Activated T-cell treated with anti-CD3 and anti-CD28 coated beads, Interleukin-2, amount 50 U/mL, for 48 hours (primary cell): Measurements from ENCODE around the gene PDE4D.

Experiments used
- DNase-seq, 2 experiments: peaks; one replicate each; pipeline ENCODE4 v3.0.0-alpha.2; 2020

The PDE4D gene

DNA sequence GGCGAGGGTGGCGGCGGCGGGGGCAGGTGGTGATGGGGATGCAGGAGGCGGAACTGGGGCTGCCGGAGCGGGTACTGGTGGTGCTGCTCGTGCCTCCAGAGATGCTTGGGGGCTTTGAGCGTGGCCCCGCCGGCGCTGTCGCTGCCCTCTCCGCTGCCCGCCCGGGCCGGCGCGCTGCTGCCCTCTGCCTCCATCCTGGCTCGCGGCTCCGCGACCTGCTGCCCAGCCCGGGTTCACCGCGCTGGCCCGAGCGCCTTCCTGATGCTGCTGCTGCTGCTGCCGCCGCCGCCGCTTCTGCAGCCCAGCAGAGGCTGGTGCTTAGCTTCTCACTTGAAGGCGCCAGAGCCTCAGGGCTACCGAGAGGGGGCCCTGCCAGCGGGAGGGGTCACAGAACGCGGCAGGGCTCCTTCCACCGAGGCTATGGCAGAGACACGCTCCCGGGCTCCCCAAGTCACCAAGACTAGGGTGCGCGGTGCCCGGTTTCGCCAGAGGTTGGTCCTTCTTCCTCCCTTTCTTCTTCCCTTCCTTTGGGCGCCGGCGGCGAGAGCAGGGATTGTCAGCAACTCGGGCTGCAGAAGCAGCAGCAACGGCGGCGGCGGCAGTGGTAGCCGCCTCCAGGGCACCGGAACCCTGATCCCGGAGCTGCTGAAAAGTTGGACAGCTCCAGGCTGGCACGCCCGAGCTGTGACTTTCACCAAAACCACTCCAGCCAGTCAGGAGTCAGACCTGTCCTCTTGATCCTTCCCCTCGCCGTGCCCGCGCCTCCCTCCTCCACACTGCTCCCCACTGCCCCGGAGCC, at the start of gene PDE4D:
Gene PDE4D (minus strand): TSS at position 298 of the 799 bp plus-strand sequence.
- peak; percentile 15 to 21 for DNase-seq

DNA sequence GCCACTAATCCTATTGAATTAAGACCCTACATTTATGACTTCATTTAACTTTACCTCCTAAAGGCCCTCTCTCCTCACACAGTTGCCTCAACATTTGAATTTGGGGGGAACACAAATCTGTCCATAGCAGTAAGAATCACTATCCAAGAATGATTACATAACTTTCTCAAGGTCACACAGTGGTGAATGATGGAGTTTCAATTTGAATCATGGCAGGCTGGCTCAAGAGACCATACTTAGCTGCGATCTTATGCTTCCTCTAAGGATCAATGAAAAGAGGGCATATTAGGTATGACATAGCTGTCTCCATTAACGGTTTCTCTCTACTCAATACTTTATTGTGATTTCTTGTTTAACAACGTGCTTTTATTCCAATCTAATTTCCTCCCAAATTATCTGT, 44.1 kb upstream of the PDE4D start:
- DNase-seq, result no peak

DNA sequence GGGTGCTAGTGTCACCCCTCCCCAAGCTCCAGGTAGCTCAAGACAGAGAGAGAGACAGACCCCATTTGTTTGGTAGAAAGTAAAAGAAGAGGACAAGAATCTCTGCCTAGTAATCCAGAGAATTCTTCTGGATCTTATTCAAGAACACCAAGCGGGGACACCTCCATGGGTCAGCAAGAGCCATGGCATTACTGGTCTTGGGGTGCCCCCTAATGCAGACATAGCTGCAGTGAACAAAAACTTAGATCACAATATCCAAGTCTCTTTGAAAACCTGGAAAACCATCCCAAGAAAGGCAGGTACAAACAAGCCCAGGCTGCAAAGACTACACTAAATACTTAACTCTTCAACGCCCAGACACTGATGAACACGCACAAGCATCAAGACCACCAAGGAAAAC, 29.9 kb upstream of the PDE4D start:
- no peak for DNase-seq

DNA sequence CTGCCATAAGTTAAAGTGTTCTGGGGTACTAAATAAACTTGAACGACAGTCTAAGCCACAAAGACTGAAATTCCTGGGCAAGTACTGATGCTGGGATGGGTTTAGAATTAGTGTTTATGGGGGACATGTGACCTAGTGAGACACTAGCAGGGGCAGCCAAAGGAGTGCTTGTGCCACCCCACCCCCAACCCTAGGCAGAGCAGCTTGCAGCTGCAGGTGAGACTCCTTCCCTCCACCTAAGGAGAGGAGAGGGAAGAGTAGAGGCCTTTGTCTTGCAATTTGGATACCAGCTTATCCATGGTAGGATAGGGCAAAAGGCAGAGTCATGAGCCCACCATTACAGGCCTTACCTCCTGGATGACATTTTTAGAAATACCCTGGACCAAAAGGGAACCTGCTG, 28.7 kb upstream of the PDE4D start:
- DNase-seq, result no peak

DNA sequence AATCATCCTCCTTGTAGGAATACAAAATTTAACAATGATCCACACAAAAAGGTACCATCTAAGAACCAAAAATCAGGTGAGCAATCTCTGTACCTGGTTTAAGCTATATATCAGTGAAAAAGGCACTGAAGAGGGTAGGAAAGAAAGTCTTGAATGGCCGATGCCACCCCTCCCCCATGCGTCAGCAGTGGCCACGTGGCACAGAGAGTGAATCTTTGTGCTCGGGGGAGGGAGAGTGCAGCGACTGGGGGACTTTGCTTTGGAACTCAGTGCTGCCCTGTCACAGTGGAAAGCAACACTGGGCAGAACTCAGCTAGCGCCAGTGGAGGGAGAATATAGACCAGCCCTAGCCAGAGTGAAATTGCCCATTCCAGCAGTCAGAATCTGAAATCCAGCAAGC, 28.3 kb upstream of the PDE4D start:
- no peak for DNase-seq

DNA sequence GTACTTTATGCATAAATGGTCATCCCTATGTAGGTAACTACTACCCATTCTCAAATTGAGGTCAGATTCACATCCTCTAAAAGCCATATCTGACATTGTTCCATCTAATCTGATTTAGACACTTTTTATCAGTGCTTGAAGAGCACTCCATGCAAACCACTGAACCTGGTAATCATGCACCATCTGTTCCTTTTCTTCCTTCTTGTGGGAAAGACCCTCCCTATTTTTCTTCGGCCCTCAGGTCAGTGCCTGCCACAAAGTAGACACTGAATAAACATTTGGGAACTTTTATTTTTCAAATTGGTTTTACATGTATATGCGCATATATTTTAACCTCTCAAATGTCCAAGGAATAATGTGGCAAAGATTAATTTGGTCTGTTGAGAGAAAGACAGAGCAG, 26.0 kb upstream of the PDE4D start:
- no peak for DNase-seq

DNA sequence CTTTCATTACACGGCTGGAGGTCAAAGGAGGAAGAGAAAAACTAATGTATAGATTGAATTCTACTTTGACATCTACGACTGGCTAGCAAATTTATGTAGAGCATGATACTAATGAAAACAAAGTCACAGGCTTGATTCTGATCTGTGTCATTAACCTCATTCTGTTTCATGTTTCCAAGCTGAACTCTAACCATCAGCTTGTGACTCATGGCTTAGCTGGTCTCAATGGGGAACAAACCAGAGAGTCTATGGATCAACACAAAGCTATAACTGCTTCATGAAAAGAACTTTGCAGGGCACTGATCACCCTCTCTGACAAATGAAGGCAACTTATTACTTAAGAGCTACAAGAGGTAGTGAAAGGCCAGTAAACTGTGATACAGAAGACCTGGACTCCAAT, 23.6 kb upstream of the PDE4D start:
- no peak for DNase-seq

DNA sequence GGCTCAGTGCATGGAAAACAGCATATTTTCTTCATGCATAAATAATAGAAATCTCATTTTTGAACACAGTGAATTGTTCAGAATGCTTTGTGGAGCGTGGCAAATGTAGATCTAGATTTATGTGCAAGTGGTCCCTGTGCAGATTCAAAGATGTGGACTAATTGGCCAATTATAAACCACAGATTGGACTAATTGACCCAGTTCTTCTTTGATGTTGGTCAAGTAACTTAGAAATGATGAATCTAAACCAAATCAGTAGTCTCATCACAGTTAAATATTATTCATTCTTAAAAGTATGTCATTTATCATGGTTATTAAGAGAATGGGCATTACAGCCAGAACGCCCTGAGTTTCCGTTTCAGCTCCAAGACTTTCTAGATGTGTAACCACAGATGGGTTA, 11.7 kb upstream of the PDE4D start:
- DNase-seq, result no peak

DNA sequence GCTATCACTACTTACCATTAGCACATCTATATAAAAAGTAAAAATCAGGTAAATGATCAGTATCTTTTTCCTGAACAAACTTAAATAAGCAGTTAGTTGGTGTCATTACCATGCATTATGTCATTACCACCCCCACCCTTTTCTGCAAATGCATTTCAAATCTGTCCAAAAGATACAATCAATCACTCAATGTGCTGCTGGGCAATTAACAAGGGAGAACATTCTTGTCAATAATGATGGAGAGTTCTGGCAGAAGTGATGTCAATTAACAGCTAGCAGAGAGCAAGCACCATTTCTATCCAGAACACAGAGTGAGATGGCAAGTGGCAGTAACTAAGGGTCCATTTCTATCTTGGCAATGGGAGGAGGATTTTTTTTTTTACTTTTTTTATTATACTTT, 3.5 kb upstream of the PDE4D start:
- DNase-seq, result no peak

DNA sequence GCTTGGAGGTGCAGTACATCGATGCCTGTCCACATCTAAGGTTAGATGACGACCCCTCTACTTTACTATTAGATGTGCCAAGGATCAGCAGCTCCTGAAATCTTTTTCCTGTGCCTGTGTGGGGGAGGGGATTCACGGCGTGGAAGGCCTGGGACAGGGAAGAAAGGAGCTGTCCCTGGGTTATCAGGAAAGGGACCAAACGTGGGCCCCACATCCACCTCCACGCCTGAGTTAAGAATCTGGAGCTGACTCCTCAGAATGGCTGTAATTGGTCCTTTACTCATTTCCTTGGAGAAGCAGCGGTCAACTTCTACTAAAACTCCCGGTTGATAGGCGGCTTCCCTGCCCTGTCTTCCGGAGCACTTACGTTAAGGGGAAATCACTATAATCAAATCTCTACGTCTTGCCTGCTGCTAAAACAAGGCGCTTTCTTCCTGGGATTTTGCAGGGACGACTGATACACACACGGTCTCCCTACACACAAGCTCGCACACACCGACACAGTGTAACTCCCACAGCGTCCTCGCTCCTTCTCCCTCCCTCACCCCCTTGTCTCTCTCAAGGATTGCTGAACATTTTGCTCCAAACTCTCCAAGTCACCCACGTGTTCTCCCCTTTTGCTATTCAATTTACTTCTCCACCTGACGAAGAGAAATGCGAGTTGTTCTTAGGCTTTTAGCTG, 1.4 kb downstream of the PDE4D start:
- no peak for DNase-seq

DNA sequence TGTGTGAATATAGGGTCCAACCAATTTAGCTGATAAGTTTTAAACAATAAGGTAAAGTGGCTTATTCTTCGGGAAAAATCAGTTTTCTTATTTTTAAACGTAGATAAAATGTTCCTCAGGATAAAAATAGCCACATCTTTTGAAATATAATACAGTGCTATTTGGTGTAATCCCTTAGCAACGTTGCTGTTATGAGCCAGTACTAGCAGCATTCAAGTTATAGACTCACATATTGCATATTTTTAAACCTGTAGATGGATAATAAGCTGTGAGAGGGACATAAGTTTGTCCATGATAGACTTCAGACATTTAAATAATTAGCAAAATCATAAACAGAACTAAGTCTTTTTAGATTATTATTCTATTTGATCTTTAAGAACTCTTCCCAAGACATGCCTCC, 6.3 kb downstream of the PDE4D start:
- no peak for DNase-seq

DNA sequence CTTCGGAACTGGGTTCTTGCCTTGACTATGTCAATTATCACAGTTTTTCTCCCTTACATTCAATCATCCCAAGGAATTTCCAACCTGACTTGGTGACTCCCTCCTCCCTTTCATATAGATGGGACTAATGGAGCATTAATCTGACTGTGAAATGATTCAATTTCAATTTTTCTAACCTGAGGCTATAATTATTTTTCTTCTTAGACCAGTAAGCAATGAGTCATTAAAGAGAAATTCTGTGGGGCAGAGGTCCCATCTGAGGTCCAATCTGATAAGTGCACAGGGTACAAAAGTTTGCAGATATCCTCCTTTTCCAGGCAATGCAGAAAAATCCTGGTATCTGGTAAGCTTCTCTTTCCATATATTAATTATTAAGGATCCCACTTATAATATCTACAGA, 18.9 kb downstream of the PDE4D start:
- no peak for DNase-seq

DNA sequence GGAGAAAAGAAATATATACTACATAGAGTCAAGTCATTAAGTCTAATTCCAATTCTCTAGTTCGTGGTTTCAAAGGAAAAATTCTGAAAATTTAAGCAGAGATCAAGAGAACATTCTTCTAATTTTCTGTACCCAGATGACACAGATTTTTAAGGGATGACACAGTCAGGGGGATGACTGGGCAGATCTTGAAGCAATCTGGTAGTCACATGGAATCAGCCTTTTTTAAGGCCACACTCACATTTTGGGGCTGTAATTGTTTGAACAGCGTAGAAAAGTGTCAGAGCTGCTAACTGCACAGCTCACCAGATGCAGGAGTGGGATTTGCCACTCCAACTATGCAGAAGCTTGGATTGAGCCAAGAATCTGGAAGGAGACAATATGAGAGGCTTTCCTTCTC, 20.4 kb downstream of the PDE4D start:
- DNase-seq, result no peak

DNA sequence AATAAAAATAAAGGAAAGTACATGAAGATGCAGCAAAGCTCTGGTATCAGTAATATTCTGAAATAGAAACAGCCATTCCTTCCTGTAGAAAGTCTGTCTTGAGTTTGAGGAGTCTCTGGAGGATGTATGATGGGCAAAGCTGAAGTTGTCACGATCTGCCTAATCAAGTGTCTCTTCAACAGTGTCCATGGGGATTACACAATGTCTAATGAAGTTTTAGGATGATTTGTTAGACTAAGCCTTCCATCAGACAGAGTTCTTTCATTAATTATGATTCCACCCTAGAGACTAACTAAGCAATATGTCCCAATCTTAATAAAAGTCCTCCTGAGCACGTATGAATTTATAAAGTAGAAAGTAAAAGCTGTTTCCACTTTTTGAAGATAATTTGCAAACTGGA, 26.9 kb downstream of the PDE4D start:
- DNase-seq, result no peak

DNA sequence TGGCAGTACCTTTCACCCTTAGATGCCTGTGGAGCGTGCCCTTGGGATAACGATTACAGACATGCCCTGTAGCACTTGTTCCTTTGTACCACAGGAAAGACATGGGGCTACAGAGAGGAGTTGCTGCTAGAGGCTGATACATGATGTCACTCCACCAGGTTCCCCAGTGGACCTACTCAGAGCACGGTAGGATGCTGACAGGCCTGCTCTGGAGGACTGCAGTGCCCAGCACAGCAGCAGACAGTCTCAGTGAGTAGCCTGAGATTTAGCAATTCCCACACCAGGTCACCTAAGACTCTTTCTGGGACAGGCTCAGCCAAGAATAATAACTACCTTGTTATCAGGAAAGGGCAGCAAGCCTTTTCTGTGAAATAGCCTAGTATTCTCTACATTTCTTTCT, 28.8 kb downstream of the PDE4D start:
- no peak for DNase-seq

DNA sequence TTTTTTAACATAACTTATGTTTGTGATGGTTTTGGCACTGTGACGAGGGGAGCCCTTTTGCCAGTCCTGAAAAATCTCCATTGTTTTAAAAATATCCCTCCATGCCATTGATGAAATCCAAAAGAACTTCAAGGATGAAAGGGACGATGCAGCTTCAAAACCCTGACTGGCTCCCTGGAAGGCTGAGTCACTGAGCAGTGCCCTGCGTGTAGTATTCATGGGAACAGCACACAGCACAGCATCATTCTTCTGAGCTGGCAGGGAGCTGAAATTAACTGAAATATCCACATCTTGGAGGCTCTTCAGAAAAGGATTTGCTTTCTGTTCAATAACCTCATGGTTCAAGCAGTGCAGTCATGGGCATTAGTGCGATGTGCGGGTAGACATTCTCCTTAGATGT, 29.7 kb downstream of the PDE4D start:
- DNase-seq, result no peak

DNA sequence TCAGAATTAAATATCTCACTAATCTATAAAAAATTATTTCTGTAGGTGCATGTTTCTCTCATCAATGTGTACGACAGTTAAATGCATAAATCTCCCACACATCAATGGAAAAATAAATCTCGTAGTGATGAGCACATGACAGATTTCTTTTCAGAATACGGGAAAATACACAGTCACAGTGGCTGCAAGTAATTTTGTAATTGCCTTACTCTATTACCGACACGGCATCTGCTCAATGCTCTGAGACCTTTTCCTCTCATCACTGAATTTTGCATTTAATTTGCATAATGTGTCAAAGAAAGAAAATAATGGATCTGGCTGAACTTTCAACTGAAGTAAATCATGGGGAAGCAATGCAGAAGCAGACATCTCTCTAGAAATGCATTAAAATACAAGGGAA, 37.2 kb downstream of the PDE4D start:
- DNase-seq, result no peak

DNA sequence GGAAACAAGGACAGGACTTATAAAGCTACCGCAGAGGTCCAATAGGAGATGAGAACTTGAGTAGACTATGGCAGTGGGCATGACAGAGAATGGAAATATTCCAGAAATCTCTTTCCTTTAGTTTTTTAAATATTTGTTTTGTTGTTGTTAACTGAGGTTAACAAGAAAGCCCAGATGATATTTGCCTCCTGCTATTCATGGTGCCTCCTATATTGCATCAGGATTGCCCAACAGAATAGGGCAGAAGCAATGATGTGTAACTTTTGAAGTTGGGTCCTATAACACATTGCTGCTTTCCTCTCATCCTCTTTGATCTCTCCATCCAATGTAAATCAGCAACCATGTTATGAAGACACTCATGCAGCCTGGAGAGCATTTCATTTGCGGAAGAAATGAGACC, 42.8 kb downstream of the PDE4D start:
- no peak for DNase-seq

DNA sequence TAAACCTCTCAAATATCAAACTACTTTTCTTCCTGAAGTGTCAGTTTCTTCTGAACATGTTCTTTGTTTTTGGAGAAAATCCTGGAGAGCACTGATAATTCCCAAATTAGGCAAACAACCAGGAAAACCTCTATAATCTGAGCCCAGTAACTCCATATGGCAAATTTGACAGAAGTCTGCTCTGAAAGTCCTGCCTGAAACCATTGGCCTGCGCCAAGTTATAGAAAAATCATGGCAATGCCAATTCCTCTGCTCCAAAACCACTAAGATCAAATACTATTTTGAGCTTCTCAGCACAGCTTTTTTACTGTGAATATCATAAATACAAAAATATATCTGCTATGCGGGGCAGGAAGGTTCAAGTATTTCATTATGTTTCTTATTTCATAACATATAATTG, 45.9 kb downstream of the PDE4D start:
- DNase-seq, result no peak

DNA sequence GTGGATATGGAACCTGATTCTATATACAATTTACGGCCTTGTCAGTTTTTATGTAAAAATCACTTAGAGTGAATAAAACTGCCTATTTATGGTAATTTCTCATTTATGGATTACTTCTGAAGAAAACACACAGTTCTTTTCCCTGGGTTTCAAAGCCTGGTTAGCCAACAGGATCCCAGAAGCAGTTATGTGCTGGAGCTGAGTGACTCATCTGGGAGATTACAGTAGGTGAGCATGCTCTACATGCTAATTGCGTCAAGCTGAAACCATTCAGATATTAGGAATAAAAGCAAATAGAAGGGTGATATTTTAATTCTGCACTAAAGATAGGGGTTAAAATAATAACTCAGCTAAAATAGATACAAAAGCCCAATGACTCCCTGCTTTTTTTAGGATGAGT, 47.8 kb downstream of the PDE4D start:
- no peak for DNase-seq

DNA sequence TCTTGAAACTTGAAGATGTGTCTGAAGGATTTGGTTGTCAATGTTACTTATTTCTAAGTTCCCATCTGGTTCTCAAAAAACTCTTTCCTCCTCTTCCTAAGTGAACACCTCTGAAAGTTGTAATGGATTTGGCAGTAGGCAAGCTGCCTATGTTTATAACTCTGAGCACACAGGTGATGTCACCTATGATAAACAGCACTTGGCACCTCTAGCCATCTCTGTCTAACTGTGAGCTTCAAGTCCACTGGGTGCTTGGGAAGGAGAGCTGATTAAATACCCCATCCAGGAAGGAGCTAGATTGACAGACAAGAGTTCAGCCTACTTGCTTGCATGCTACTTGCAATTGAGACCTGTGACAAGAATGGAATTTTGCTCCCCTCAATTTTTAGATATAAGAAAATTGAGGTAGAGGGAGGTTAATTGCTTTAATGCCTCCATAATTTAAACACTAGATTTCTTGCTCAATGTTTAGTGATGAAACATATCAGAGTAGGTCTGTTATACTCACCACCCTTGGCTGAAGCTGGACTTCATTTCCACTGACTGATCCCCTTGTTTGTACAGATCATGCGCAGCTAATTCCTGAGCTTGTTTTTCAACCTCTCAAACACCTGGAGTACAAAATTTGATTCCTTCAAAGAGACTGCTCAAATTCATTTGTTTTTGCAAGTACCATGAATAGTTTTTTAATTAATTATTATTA, 49.9 kb downstream of the PDE4D start:
- DNase-seq, result no peak

DNA sequence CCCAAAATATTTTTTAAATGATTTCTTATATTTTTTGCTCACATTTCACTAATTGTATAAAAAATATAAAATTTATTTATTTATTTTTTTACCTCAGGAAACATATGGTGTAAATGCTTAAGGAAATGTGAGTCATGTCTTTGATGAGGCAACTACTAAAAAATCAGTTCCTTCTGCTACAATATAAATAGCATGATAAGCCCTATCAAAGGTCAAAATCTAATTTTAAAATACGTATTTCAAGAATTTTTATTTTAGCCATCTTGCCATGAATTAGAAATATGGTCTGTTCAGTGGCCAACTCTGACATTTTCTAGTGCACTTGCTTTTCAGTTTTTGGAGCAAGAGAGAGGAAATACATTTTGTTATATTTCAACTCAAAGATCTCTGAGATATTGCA, 50.5 kb downstream of the PDE4D start:
- no peak for DNase-seq

DNA sequence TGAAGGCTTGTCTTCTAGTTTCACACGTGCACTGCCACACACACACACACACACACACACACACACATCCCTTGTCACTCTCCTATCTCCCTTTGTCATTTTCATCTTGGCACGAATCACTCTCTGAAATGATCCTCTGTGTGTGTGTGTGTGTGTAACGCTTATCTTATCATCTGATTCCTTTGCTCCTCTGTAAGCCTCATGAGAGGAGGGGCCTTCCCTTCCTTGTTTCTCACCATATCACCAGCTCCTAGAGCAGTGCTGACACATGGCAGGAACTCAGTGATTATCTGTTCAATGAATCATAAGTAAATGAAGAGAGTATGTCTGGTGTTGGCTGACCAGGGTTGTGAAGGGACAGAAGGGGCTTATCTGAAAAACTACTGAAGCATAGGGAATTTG, 53.3 kb downstream of the PDE4D start:
- DNase-seq, result no peak

DNA sequence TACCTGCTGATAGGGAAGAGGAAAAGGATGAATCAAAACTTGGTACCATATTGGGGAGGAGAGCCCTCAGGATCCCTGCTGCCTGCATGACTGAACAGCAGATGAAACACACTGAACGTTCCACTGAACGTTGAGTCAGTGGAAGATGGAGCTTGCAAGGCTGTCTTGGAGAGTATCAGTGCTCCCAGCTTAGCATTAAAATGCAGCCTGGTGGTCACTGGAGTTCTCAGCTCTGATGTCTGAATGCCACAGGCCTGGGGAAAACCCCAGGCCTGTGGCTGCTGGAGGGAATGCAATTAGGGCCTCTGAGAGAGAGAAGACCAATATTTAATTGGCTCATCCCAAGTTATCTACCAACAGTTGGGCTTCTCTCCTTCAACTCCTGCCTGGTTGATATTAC, 54.5 kb downstream of the PDE4D start:
- no peak for DNase-seq
